GM13977 (cell line): ENCODE measurements around the gene RELCH.

Experiments
- DNase-seq: peaks from one replicate; pipeline ENCODE4 v3.0.0; 2012; ENCODE audit warnings: low spot score
- CTCF ChIP-seq: IDR thresholded peaks from 2 replicates; pipeline ENCODE4 v1.5.1; 2012; ENCODE audit warnings: mild to moderate bottlenecking, control low read depth; ENCODE audit not compliant: insufficient read depth; ENCODE audit errors: extremely low read depth, missing control alignments
- in situ Hi-C: fragments of 300-500 bp; cut with MboI; formaldehyde crosslinking; loops from one replicate; pipeline ENCODE4 v1.12.0; 2022; ENCODE audit warnings: low sequenced_read_pairs, low pct_unique_long_range_greater_than_20kb, mixed read lengths, inconsistent platforms; ENCODE audit not compliant: unreplicated experiment

The RELCH gene, protein sequence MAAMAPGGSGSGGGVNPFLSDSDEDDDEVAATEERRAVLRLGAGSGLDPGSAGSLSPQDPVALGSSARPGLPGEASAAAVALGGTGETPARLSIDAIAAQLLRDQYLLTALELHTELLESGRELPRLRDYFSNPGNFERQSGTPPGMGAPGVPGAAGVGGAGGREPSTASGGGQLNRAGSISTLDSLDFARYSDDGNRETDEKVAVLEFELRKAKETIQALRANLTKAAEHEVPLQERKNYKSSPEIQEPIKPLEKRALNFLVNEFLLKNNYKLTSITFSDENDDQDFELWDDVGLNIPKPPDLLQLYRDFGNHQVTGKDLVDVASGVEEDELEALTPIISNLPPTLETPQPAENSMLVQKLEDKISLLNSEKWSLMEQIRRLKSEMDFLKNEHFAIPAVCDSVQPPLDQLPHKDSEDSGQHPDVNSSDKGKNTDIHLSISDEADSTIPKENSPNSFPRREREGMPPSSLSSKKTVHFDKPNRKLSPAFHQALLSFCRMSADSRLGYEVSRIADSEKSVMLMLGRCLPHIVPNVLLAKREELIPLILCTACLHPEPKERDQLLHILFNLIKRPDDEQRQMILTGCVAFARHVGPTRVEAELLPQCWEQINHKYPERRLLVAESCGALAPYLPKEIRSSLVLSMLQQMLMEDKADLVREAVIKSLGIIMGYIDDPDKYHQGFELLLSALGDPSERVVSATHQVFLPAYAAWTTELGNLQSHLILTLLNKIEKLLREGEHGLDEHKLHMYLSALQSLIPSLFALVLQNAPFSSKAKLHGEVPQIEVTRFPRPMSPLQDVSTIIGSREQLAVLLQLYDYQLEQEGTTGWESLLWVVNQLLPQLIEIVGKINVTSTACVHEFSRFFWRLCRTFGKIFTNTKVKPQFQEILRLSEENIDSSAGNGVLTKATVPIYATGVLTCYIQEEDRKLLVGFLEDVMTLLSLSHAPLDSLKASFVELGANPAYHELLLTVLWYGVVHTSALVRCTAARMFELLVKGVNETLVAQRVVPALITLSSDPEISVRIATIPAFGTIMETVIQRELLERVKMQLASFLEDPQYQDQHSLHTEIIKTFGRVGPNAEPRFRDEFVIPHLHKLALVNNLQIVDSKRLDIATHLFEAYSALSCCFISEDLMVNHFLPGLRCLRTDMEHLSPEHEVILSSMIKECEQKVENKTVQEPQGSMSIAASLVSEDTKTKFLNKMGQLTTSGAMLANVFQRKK

GRCh38 chr18:62186774-62187542 is at the start of gene RELCH, which contains the start of gene PIGN:
Gene RELCH, plus strand, starts transcription at chr18:62187255. Its CDS starts 251 bp downstream, at chr18:62187506.
Gene PIGN, minus strand, starts transcription at chr18:62187056. Its CDS starts 25,703 bp downstream, at chr18:62161353.
- TF ChIP-seq CTCF, result no peak
- DNase-seq, result peak; percentile 95
- in situ Hi-C loops, result loop anchor here (10.0 kb wide), 1 partner anchor 58 kb away; no protein-coding TSS in a partner anchor

DNA sequence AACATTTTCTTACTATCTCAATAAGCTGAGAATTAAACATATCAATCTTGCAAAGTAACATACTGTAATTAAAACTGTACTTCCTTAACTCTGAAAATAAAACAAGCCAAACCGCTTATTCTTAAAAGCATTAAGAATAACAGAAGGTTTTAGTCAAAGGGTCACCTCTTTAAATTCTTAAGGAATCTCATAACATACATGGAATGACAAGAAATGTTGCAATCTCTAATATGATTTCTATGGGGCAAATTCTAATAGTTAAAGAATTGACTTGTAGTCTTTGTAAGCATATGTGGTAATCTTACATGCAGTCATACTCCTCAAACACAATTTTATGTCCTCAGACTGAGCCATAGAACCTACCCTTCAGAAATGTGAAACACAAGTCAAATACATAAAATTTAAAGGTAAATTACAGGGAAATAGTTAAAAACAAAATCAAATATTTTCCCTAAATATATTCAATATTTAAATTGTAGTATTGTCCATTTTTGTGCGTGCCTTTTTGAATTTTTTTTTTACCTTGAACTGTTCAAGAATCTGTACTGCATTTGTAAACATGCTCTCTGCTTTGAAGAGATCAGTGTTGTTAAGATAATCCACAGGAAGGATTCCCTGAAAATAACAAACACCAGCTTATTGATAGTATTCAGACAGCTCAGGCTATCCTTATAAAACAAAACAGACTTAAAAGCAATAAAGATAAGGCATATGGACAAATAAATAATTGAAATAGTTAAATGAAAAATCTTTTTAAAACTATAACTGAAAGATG is 48.4 kb upstream of the RELCH start:
- DNase-seq, result no peak
- in situ Hi-C loops, result loop anchor here (25.0 kb wide), 1 partner anchor 551 kb away; no protein-coding TSS in a partner anchor
- no peak for TF ChIP-seq CTCF

- no peak for DNase-seq
- TF ChIP-seq CTCF, result no peak
- in situ Hi-C loops, result loop anchor here (25.0 kb wide), 1 partner anchor 553 kb away; no protein-coding TSS in a partner anchor
Observed at GRCh38 chr18:62140259-62140658, 46.8 kb upstream of the RELCH start.

- DNase-seq, result no peak
- in situ Hi-C loops, result loop anchor here (25.0 kb wide), 1 partner anchor 557 kb away; no protein-coding TSS in a partner anchor
- TF ChIP-seq CTCF, result no peak
Observed at GRCh38 chr18:62144338-62144737, 42.7 kb upstream of the RELCH start.

DNA sequence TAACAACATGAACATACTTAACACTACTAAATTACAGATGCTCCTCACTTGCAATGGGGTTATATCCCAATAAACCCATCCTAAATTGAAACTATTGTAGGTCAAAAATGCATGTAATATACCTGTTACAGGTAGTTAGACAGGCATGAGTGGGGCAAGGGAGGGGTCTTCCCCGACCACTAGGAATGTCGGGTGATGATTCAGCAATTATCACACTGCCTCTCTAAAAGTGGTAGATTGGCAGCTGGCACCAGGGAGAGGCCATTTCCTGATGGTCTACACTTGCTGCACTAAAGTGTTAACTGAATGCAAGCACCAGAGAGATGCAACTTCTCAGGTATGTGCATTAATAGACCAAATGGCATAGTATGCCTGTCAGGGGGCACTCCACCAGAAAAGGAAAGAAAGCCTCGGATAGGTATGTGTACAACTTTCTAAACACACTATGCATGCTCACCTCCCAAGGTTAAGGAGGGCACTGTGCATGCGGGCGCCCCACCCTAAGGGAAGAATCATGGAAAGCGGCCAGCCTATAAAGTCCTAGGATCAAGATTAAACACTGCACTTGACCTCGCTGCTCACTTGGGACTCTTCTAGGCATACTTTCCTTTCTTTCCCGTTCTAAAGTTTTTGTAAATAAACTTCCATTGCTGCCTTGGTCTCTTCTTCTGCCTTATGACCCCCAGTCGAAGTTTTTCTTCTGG is 35.8 kb upstream of the RELCH start:
- in situ Hi-C loops, result no loop called here
- TF ChIP-seq CTCF, result no peak
- DNase-seq, result no peak
